ENCODE measurements around the gene HEBP1. TPM values are rescaled to one million over a fixed set of nuclear protein-coding genes. Genes with fewer than 3 reads are reported as not detected.

The HEBP1 gene
- total RNA-seq, 1 experiment from 2014 or later: 6.2 TPM

Other genes with a start within 250 kb of the HEBP1 start
- 2.8 and 3.5 TPM in 2 replicates for gene APOLD1, start 214.6 kb downstream of the HEBP1 start, total RNA-seq (2014; rRNA removed)
- 58.9 and 59.0 TPM in 2 replicates for gene DDX47, start 186.9 kb downstream of the HEBP1 start, total RNA-seq (2014; rRNA removed)
- gene GPRC5A, start 108.7 kb downstream of the HEBP1 start, total RNA-seq (2014; rRNA removed): 140 and 144 TPM in 2 replicates
- not detected in 2 replicates for gene GPRC5D, start 48.1 kb downstream of the HEBP1 start, total RNA-seq (2014; rRNA removed)
- 3.1 and 3.3 TPM in 2 replicates for gene FAM234B, start 44.1 kb upstream of the HEBP1 start, total RNA-seq (2014; rRNA removed)
- 0.77 TPM in 1 of 2 replicates, not detected in the other for gene GSG1, start 103.4 kb upstream of the HEBP1 start, total RNA-seq (2014; rRNA removed)
- gene EMP1, start 196.5 kb upstream of the HEBP1 start, total RNA-seq (2014; rRNA removed): 158 and 187 TPM in 2 replicates

Measured in PC-3 (cell line).